Osteoblast (primary cell): ENCODE results near the gene PRR20D. TPM values are rescaled to one million over a fixed set of nuclear protein-coding genes. Genes with fewer than 3 reads are reported as not detected.
"Not testable (repeated sequence)": the region's sequence is repeated elsewhere in the genome, so short reads cannot be mapped to it uniquely, and the experiment has no call there.

Experiments
- DNase-seq: peaks from one replicate; pipeline ENCODE4 v3.0.0; 2011; ENCODE audit warnings: low spot score, mixed read lengths; ENCODE audit not compliant: insufficient read length; ENCODE audit errors: missing footprints
- H2AFZ ChIP-seq: 2 replicates; pipeline ENCODE4 v1.6.0; 2011; ENCODE audit warnings: mild to moderate bottlenecking, low read length
- H3K27ac ChIP-seq: 2 replicates; pipeline ENCODE4 v1.5.1; 2011; ENCODE audit warnings: mild to moderate bottlenecking, low read depth, low read length, moderate library complexity
- H3K27me3 ChIP-seq: 2 replicates; pipeline ENCODE4 v1.6.0; 2012; ENCODE audit warnings: mild to moderate bottlenecking, control low read depth, inconsistent platforms, low read length, moderate library complexity; ENCODE audit not compliant: insufficient read depth
- H3K36me3 ChIP-seq: 2 replicates; pipeline ENCODE4 v1.5.1; 2011; ENCODE audit warnings: mild to moderate bottlenecking, low read length, control low read depth, moderate library complexity; ENCODE audit not compliant: insufficient read depth
- H3K4me1 ChIP-seq: 2 replicates; pipeline ENCODE4 v1.5.1; 2011; ENCODE audit warnings: mild to moderate bottlenecking, low read length, control low read depth, moderate library complexity; ENCODE audit not compliant: insufficient read depth
- H3K4me2 ChIP-seq: 2 replicates; pipeline ENCODE4 v1.6.0; 2011; ENCODE audit warnings: mild to moderate bottlenecking, low read length; ENCODE audit not compliant: insufficient read depth
- H3K4me3 ChIP-seq: fragments of 200-600 bp; sonication (generic); 3 replicates; pipeline ENCODE4 v1.5.1; 2012; ENCODE audit warnings: mild to moderate bottlenecking, low read length, inconsistent platforms; ENCODE audit not compliant: insufficient read depth
- H3K79me2 ChIP-seq: 2 replicates; pipeline ENCODE4 v1.6.0; 2012; ENCODE audit warnings: mild to moderate bottlenecking, low read length, control low read depth, inconsistent platforms; ENCODE audit not compliant: insufficient read depth
- H3K9me3 ChIP-seq: 2 replicates; pipeline ENCODE4 v1.5.1; 2011; ENCODE audit warnings: low read depth, low read length, control low read depth
- H4K20me1 ChIP-seq: 2 replicates; pipeline ENCODE4 v1.6.0; 2012; ENCODE audit warnings: mild to moderate bottlenecking, low read length, control low read depth; ENCODE audit not compliant: insufficient read depth
- CTCF ChIP-seq: IDR thresholded peaks from 2 replicates; pipeline ENCODE4 v1.5.1; 2011; ENCODE audit warnings: mild to moderate bottlenecking, low read depth, low read length, moderate library complexity; ENCODE audit errors: extremely low read depth
- total RNA-seq: library from RNA; depleted of rRNA; stranded (reverse); fragments of >200 nt; gene quantifications from 2 replicates; pipeline ENCODE4 v1.2.3, GENCODE V29; 2012

Gene PRR20D
- total RNA-seq, 1 donor: not detected

- Histone ChIP-seq H2AFZ (no peak overlapping the region), H3K9me3 (no peaks in the 10 kb centered on the region), H3K27ac (no peak overlapping the region), H3K4me3 (no peak overlapping the region), H3K36me3 (no peaks in the 10 kb centered on the region), H3K79me2 (no peaks in the 10 kb centered on the region), H4K20me1 (no peaks in the 10 kb centered on the region), H3K4me2 (no peak overlapping the region), H3K4me1 (no peaks in the 10 kb centered on the region), H3K27me3 (no peaks in the 10 kb centered on the region)
- DNase-seq: no peak
- no peak for TF ChIP-seq CTCF
Measured at GRCh38 chr13:57136093-57136492, 24.3 kb upstream of the PRR20D start.

- no peak overlapping the region for H2AFZ ChIP-seq
- no peaks in the 10 kb centered on the region for H3K4me1 ChIP-seq
- no peak overlapping the region for H3K4me2 ChIP-seq
- H3K27ac ChIP-seq: no peak overlapping the region
- no peaks in the 10 kb centered on the region for H3K36me3 ChIP-seq
- H3K4me3 ChIP-seq: no peak overlapping the region
- no peak for TF ChIP-seq CTCF
- DNase-seq: no peak
- H4K20me1 ChIP-seq: no peaks in the 10 kb centered on the region
- H3K27me3 ChIP-seq: no peaks in the 10 kb centered on the region
- H3K79me2 ChIP-seq: no peaks in the 10 kb centered on the region
- no peaks in the 10 kb centered on the region for H3K9me3 ChIP-seq
Measured at GRCh38 chr13:57137585-57137984, 22.8 kb upstream of the PRR20D start.

GRCh38 chr13:57138988-57139387, 21.4 kb upstream of the PRR20D start:
- Histone ChIP-seq H3K4me2 (no peak overlapping the region), H3K36me3 (no peaks in the 10 kb centered on the region), H3K27ac (no peak overlapping the region), H3K79me2 (no peaks in the 10 kb centered on the region), H2AFZ (no peak overlapping the region), H3K9me3 (no peaks in the 10 kb centered on the region), H3K4me1 (no peaks in the 10 kb centered on the region), H4K20me1 (no peaks in the 10 kb centered on the region), H3K27me3 (no peaks in the 10 kb centered on the region), H3K4me3 (no peak overlapping the region)
- TF ChIP-seq CTCF: no peak
- DNase-seq: peak; percentile 44

GRCh38 chr13:57139781-57140180, 20.7 kb upstream of the PRR20D start:
- not testable (repeated sequence) for H3K79me2 ChIP-seq, H3K36me3 ChIP-seq, H2AFZ ChIP-seq, H3K4me1 ChIP-seq, H3K4me2 ChIP-seq, H3K9me3 ChIP-seq, H3K27me3 ChIP-seq, H4K20me1 ChIP-seq, H3K27ac ChIP-seq, H3K4me3 ChIP-seq, DNase-seq

- H3K79me2 ChIP-seq: not testable (repeated sequence)
Measured at GRCh38 chr13:57140235-57140968, 20.0 kb upstream of the PRR20D start, which contains the start of gene PRR20A. Gene PRR20A (plus strand): TSS chr13:57140918. CDS start chr13:57141305, 387 bp downstream.

GRCh38 chr13:57147188-57147587, 13.2 kb upstream of the PRR20D start, which contains the start of gene PRR20B:
Gene PRR20B (plus strand): TSS chr13:57147488. CDS start chr13:57147875, 387 bp downstream.
- not testable (repeated sequence) for H3K4me1 ChIP-seq, H3K9me3 ChIP-seq, H3K4me2 ChIP-seq, H2AFZ ChIP-seq, H3K79me2 ChIP-seq, H3K27me3 ChIP-seq, DNase-seq, H3K36me3 ChIP-seq, H4K20me1 ChIP-seq, H3K27ac ChIP-seq, H3K4me3 ChIP-seq

More at GRCh38 chr13:57140235-57140968, 20.0 kb upstream of the PRR20D start, which contains the start of gene PRR20A:
- DNase-seq, H3K4me1 ChIP-seq, H3K4me2 ChIP-seq, H3K9me3 ChIP-seq, H4K20me1 ChIP-seq, H2AFZ ChIP-seq, H3K27ac ChIP-seq, H3K4me3 ChIP-seq, H3K27me3 ChIP-seq, H3K36me3 ChIP-seq: not testable (repeated sequence)

GRCh38 chr13:57148106-57148505, 12.3 kb upstream of the PRR20D start:
- not testable (repeated sequence) for H3K9me3 ChIP-seq, H3K4me2 ChIP-seq, DNase-seq, H3K27ac ChIP-seq, H3K27me3 ChIP-seq, H3K4me1 ChIP-seq, H3K36me3 ChIP-seq, H3K4me3 ChIP-seq, H2AFZ ChIP-seq, H3K79me2 ChIP-seq, H4K20me1 ChIP-seq
